Nephron (organoid): ENCODE measurements around the gene WDFY1.

Experiments used
- H3K27ac Mint-ChIP-seq, 3 experiments: 2 replicates each; pipeline ENCODE4 v1.8.0; 2020; ENCODE audit warnings: mixed read lengths in 3 of 3, mild to moderate bottlenecking in 2 of 3, moderate library complexity in 1 of 3
- H3K27me3 Mint-ChIP-seq: 2 replicates; pipeline ENCODE4 v1.8.0; 2021; ENCODE audit warnings: low read depth, mild to moderate bottlenecking, moderate library complexity, mixed read lengths
- H3K36me3 Mint-ChIP-seq: 2 replicates; pipeline ENCODE4 v1.8.0; 2020; ENCODE audit warnings: low read depth, mixed read lengths
- H3K4me1 Mint-ChIP-seq: 2 replicates; pipeline ENCODE4 v1.8.0; 2020; ENCODE audit warnings: mixed read lengths
- H3K4me3 Mint-ChIP-seq, 3 experiments: 2 replicates each; pipeline ENCODE4 v1.8.0; 2020; ENCODE audit warnings: mild to moderate bottlenecking in 3 of 3, mixed read lengths in 3 of 3, moderate library complexity in 2 of 3
- H3K9me3 Mint-ChIP-seq: 2 replicates; pipeline ENCODE4 v1.8.0; 2020; ENCODE audit warnings: mixed read lengths
- TF ChIP-seq, protein P1 (sequence below), 3 experiments: fragments of 200-600 bp; sonication (generic); IDR thresholded peaks; one replicate each; pipeline ENCODE4 v1.5.0; 2021; ENCODE audit warnings: antibody characterized with exemption in 3 of 3; ENCODE audit not compliant: unreplicated experiment in 3 of 3

The WDFY1 gene

DNA sequence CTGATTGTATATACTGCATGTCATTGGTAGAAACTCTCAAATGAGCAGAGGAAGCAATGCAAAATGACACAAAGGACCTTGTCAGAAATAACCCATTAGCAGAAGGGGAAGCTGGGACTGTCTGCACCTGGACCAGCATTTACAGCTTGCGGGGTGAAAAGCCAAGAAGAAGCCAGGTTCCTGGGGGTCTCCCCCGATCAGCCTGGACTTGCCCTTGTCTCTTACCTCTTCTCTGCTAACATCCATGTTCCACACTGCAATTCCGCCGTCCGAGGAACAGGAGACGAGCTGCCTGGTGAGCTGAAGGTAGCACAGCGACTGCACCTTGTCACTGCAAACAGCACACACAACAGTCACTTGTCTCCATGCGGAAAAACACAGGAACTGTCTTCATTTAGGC lies 51.1 kb downstream of the WDFY1 start:
- Mint-ChIP-seq H3K4me3 (no peak overlapping the region), H3K9me3 (no peaks in the 10 kb centered on the region), H3K36me3 (peaks cover 63% of the 10 kb centered on the region), H3K4me1 (no peaks in the 10 kb centered on the region), H3K27me3 (no peaks in the 10 kb centered on the region), H3K27ac (no peak overlapping the region)
- TF ChIP-seq, protein P1, sequence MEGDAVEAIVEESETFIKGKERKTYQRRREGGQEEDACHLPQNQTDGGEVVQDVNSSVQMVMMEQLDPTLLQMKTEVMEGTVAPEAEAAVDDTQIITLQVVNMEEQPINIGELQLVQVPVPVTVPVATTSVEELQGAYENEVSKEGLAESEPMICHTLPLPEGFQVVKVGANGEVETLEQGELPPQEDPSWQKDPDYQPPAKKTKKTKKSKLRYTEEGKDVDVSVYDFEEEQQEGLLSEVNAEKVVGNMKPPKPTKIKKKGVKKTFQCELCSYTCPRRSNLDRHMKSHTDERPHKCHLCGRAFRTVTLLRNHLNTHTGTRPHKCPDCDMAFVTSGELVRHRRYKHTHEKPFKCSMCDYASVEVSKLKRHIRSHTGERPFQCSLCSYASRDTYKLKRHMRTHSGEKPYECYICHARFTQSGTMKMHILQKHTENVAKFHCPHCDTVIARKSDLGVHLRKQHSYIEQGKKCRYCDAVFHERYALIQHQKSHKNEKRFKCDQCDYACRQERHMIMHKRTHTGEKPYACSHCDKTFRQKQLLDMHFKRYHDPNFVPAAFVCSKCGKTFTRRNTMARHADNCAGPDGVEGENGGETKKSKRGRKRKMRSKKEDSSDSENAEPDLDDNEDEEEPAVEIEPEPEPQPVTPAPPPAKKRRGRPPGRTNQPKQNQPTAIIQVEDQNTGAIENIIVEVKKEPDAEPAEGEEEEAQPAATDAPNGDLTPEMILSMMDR (IDR thresholded peaks at IDR 0.05; ENCODE audit: unreplicated experiment in 3 of 3): no peak

DNA sequence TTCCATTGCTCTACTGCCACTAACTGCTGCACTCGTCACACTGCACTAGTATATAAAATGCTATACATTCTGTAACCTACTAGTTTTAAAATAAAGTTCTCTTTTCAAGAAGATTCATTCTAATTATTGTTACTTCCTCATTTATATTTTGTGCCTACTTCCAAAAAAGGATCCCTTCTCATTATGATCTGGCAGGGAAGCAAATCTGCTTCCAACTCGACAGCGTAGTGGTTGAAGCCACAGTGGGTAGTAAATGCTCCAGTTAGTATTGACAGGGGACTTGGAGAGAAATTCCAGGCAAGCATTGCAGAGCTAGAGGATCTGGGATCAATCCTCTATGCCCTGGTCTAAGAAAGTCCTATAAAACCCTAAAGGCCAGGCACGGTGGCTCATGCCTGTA lies 54.4 kb downstream of the WDFY1 start:
- no peaks in the 10 kb centered on the region for H3K9me3 Mint-ChIP-seq
- H3K36me3 Mint-ChIP-seq: peaks cover 68% of the 10 kb centered on the region
- H3K4me1 Mint-ChIP-seq: no peaks in the 10 kb centered on the region
- no peak overlapping the region for H3K4me3 Mint-ChIP-seq
- H3K27me3 Mint-ChIP-seq: no peaks in the 10 kb centered on the region
- TF ChIP-seq, protein P1 (IDR thresholded peaks at IDR 0.05; ENCODE audit: unreplicated experiment in 3 of 3): no peak
- no peak overlapping the region for H3K27ac Mint-ChIP-seq

DNA sequence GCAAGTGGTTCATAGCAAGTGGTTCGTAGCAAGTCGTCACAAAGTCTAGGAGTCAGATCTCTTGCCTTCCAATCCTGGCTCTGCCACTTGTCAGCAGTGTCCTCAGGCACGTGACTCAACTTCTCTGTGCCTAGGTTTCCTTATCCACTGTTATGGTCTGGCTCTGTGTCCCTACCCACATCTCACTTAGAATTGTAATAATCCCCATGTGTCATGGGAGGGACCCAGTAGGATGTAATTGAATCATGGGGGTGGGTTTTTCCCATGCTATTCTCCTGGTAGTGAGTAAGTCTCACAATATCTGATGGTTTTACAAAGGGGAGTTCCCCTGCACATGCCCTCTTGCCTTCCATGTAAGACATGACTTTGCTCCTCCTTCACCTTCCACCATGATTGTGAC lies 55.9 kb downstream of the WDFY1 start:
- H3K4me3 Mint-ChIP-seq: no peak overlapping the region
- H3K9me3 Mint-ChIP-seq: no peaks in the 10 kb centered on the region
- H3K27me3 Mint-ChIP-seq: no peaks in the 10 kb centered on the region
- peaks cover 69% of the 10 kb centered on the region for H3K36me3 Mint-ChIP-seq
- TF ChIP-seq, protein P1 (IDR thresholded peaks at IDR 0.05; ENCODE audit: unreplicated experiment in 3 of 3): no peak
- H3K27ac Mint-ChIP-seq: no peak overlapping the region
- H3K4me1 Mint-ChIP-seq: no peaks in the 10 kb centered on the region

DNA sequence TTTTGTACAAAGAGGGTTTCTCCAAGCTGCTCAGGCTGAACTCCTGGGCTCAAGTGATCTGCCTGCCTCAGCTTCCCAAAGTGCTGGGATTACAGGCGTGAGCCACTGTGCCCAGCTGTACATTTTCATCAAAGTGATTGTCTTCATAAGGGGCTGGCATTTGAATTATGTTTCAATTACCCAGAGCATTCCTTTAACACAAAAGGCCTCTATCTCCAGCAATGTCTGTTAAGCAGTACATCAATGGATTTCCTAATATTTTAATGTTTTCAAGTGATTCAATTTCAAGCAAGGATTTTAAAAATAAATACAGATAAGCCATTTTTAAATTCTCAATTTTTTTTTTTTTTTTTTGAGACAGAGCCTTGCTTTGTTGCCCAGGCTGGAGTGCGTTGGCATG lies 56.9 kb downstream of the WDFY1 start:
- Mint-ChIP-seq H3K36me3 (peaks cover 64% of the 10 kb centered on the region), H3K4me3 (no peak overlapping the region), H3K27ac (no peak overlapping the region), H3K4me1 (no peaks in the 10 kb centered on the region), H3K27me3 (no peaks in the 10 kb centered on the region), H3K9me3 (no peaks in the 10 kb centered on the region)
- TF ChIP-seq, protein P1 (IDR thresholded peaks at IDR 0.05; ENCODE audit: unreplicated experiment in 3 of 3): no peak

DNA sequence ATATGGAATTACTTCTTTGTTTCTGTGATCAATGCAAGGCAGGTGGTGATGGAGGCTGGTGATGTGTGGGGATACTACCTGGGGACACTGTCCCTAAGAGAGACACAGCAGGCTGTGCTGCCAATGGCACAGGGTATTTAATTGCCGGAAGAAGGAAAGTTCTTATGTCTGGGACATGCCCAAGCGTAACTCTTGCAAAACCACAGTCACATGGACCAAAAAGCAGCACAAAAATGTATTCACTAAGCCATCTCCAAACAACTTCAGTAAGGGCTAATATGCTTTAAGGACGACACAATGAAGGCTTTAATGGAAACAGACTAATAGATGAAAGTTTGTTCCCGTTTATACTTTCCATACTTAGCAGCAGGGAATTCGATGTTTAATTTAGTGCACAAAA lies 58.0 kb downstream of the WDFY1 start:
- no peak overlapping the region for H3K4me3 Mint-ChIP-seq
- no peaks in the 10 kb centered on the region for H3K27me3 Mint-ChIP-seq
- no peak overlapping the region for H3K27ac Mint-ChIP-seq
- peaks cover 60% of the 10 kb centered on the region for H3K36me3 Mint-ChIP-seq
- TF ChIP-seq, protein P1 (IDR thresholded peaks at IDR 0.05; ENCODE audit: unreplicated experiment in 3 of 3): no peak
- no peaks in the 10 kb centered on the region for H3K9me3 Mint-ChIP-seq
- no peaks in the 10 kb centered on the region for H3K4me1 Mint-ChIP-seq

GRCh38 chr2:223886726-223887125 lies 58.4 kb downstream of the WDFY1 start:
- H3K9me3 Mint-ChIP-seq: no peaks in the 10 kb centered on the region
- no peaks in the 10 kb centered on the region for H3K4me1 Mint-ChIP-seq
- peaks cover 63% of the 10 kb centered on the region for H3K36me3 Mint-ChIP-seq
- no peak overlapping the region for H3K27ac Mint-ChIP-seq
- no peak overlapping the region for H3K4me3 Mint-ChIP-seq
- TF ChIP-seq, protein P1 (IDR thresholded peaks at IDR 0.05; ENCODE audit: unreplicated experiment in 3 of 3): no peak
- no peaks in the 10 kb centered on the region for H3K27me3 Mint-ChIP-seq
